Measurements from ENCODE around the gene BHLHE23. TPM values are rescaled to one million over a fixed set of nuclear protein-coding genes. Genes with fewer than 3 reads are reported as not detected.

The BHLHE23 gene
- total RNA-seq, 1 donor from 2014 or later: not detected

- Mint-ChIP-seq H3K4me1 (ENCODE audit: low read depth) (peaks cover 8% of the 10 kb centered on the region), H3K4me3 (ENCODE audit: unreplicated experiment) (no peak overlapping the region), H3K36me3 (ENCODE audit: low read depth) (no peaks in the 10 kb centered on the region), H3K27ac (ENCODE audit: unreplicated experiment) (no peak overlapping the region), H3K27me3 (ENCODE audit: low read depth) (no peaks in the 10 kb centered on the region), H3K9me3 (ENCODE audit: low read depth) (no peaks in the 10 kb centered on the region)
- TF ChIP-seq CTCF (IDR thresholded peaks at IDR 0.05): no peak
- no peak for DNase-seq (ENCODE audit: low spot score)
These were observed 49.3 kb downstream of the BHLHE23 start for GRCh38 chr20:62957136-62958117.

- H3K36me3 Mint-ChIP-seq (ENCODE audit: low read depth): no peaks in the 10 kb centered on the region
- H3K4me1 Mint-ChIP-seq (ENCODE audit: low read depth): peaks cover 8% of the 10 kb centered on the region
- no peak overlapping the region for H3K27ac Mint-ChIP-seq (ENCODE audit: unreplicated experiment)
- no peak for DNase-seq (ENCODE audit: low spot score)
- no peak overlapping the region for H3K4me3 Mint-ChIP-seq (ENCODE audit: unreplicated experiment)
- no peaks in the 10 kb centered on the region for H3K9me3 Mint-ChIP-seq (ENCODE audit: low read depth)
- H3K27me3 Mint-ChIP-seq (ENCODE audit: low read depth): no peaks in the 10 kb centered on the region
- no peak for TF ChIP-seq CTCF (IDR thresholded peaks at IDR 0.05)
These were observed 50.2 kb downstream of the BHLHE23 start for GRCh38 chr20:62956387-62957135.

Other genes with a start within 250 kb of the BHLHE23 start
- 9.5 to 10.4 TPM (median 10.3 TPM) in 3 replicates for gene MRGBP, start 210.5 kb downstream of the BHLHE23 start, total RNA-seq
- gene OGFR, start 202.1 kb downstream of the BHLHE23 start, total RNA-seq: 31.5 to 32.2 TPM (median 31.8 TPM) in 3 replicates
- 8.6 to 11.3 TPM (median 8.9 TPM) in 3 replicates for gene COL9A3, start 189.9 kb downstream of the BHLHE23 start, total RNA-seq
- gene TCFL5, start 145.1 kb downstream of the BHLHE23 start, total RNA-seq: 12.7 to 20.0 TPM (median 13.0 TPM) in 3 replicates
- gene DIDO1, start 80.5 kb downstream of the BHLHE23 start, total RNA-seq: 41.6 to 53.8 TPM (median 42.5 TPM) in 3 replicates
- 26.3 to 30.7 TPM (median 29.7 TPM) in 3 replicates for gene GID8, start 68.8 kb downstream of the BHLHE23 start, total RNA-seq
- 0.24 to 1.2 TPM (median 0.79 TPM) in 3 replicates for gene SLC17A9, start 54.3 kb downstream of the BHLHE23 start, total RNA-seq
- 39.1 to 43.6 TPM (median 41.3 TPM) in 3 replicates for gene YTHDF1, start 209.2 kb upstream of the BHLHE23 start, total RNA-seq
- gene BIRC7, start 228.9 kb upstream of the BHLHE23 start, total RNA-seq: 0.50 to 0.51 TPM in 2 of 3 replicates, not detected in the other
- gene NKAIN4, start 247.5 kb upstream of the BHLHE23 start, total RNA-seq: 2.2 to 3.1 TPM (median 3.0 TPM) in 3 replicates

All from chondrocyte (in vitro differentiated cells).